TTC549 (cell line): ENCODE measurements around the gene EIF5AL1.
"Not testable (repeated sequence)": the region's sequence is repeated elsewhere in the genome, so short reads cannot be mapped to it uniquely, and the experiment has no call there.

Experiments used
- FAIRE-seq: peaks from 2 replicates; lab custom pipeline; 2012; peaks lifted over from hg19 to GRCh38; lab: Jason Lieb, UNC

Gene EIF5AL1

GRCh38 chr10:79487296-79488194, 24.8 kb upstream of the EIF5AL1 start:
- no peak for FAIRE-seq

GRCh38 chr10:79488336-79488735, 24.0 kb upstream of the EIF5AL1 start:
- FAIRE-seq: no peak

- no peak for FAIRE-seq
Measured at GRCh38 chr10:79488870-79489269, 23.5 kb upstream of the EIF5AL1 start.

- no peak for FAIRE-seq
Measured at GRCh38 chr10:79490400-79491142, 21.8 kb upstream of the EIF5AL1 start.

GRCh38 chr10:79491143-79491835, 21.0 kb upstream of the EIF5AL1 start:
- FAIRE-seq: no peak

- FAIRE-seq: no peak
Measured at GRCh38 chr10:79492256-79492655, 20.1 kb upstream of the EIF5AL1 start.

- no peak for FAIRE-seq
Measured at GRCh38 chr10:79492839-79493238, 19.5 kb upstream of the EIF5AL1 start.

GRCh38 chr10:79493806-79494205, 18.5 kb upstream of the EIF5AL1 start:
- FAIRE-seq: no peak

GRCh38 chr10:79494871-79495705, 17.2 kb upstream of the EIF5AL1 start:
- no peak for FAIRE-seq

- no peak for FAIRE-seq
Measured at GRCh38 chr10:79495791-79496190, 16.5 kb upstream of the EIF5AL1 start.

GRCh38 chr10:79496896-79497295, 15.4 kb upstream of the EIF5AL1 start:
- FAIRE-seq: no peak

GRCh38 chr10:79498291-79498829, 14.0 kb upstream of the EIF5AL1 start:
- FAIRE-seq: no peak

GRCh38 chr10:79502561-79503309, 9.6 kb upstream of the EIF5AL1 start:
- no peak for FAIRE-seq

- FAIRE-seq: not testable (repeated sequence)
Measured at GRCh38 chr10:79503787-79504186, 8.5 kb upstream of the EIF5AL1 start.

GRCh38 chr10:79504483-79504882, 7.8 kb upstream of the EIF5AL1 start:
- FAIRE-seq: not testable (repeated sequence)

GRCh38 chr10:79505328-79505727, 7.0 kb upstream of the EIF5AL1 start:
- not testable (repeated sequence) for FAIRE-seq

GRCh38 chr10:79505829-79506228, 6.5 kb upstream of the EIF5AL1 start:
- FAIRE-seq: no peak

GRCh38 chr10:79507440-79508167, 4.7 kb upstream of the EIF5AL1 start:
- FAIRE-seq: no peak

- not testable (repeated sequence) for FAIRE-seq
Measured at GRCh38 chr10:79508245-79508644, 4.1 kb upstream of the EIF5AL1 start.

GRCh38 chr10:79509306-79509933, 2.9 kb upstream of the EIF5AL1 start:
- FAIRE-seq: not testable (repeated sequence)
